KOPT-K1 (cell line): ENCODE results near the gene ZBED4.

ENCODE experiments used
- H3K27ac ChIP-seq: fragments of 200-600 bp; sonication (generic); 2 replicates; pipeline ENCODE4 v1.5.1; 2016; ENCODE audit warnings: antibody characterized with exemption, mild to moderate bottlenecking, low read depth, low read length; ENCODE audit not compliant: poor library complexity, severe bottlenecking
- H3K36me3 ChIP-seq: fragments of 200-600 bp; sonication (generic); 2 replicates; pipeline ENCODE4 v1.5.1; 2017; ENCODE audit warnings: antibody characterized with exemption, mild to moderate bottlenecking, low read length, moderate library complexity; ENCODE audit not compliant: insufficient read depth
- H3K9me3 ChIP-seq: fragments of 200-600 bp; sonication (generic); 2 replicates; pipeline ENCODE4 v1.5.1; 2017; ENCODE audit warnings: antibody characterized with exemption, low read length, mild to moderate bottlenecking; ENCODE audit not compliant: insufficient read depth, poor library complexity, severe bottlenecking

ZBED4 gene

GRCh38 chr22:49933236-49934159 is 79.9 kb downstream of the ZBED4 start:
- Histone ChIP-seq H3K36me3 (no peaks in the 10 kb centered on the region), H3K27ac (no peak overlapping the region), H3K9me3 (no peaks in the 10 kb centered on the region)

GRCh38 chr22:49934160-49934890 is 80.7 kb downstream of the ZBED4 start:
- H3K9me3 ChIP-seq: no peaks in the 10 kb centered on the region
- no peaks in the 10 kb centered on the region for H3K36me3 ChIP-seq
- peak overlapping the region; percentile 67 for H3K27ac ChIP-seq

- Histone ChIP-seq H3K36me3 (no peaks in the 10 kb centered on the region), H3K9me3 (no peaks in the 10 kb centered on the region), H3K27ac (peak overlapping the region; percentile 67)
These were observed 81.4 kb downstream of the ZBED4 start for GRCh38 chr22:49934891-49935557.

- peaks cover 1% of the 10 kb centered on the region for H3K9me3 ChIP-seq
- no peaks in the 10 kb centered on the region for H3K36me3 ChIP-seq
- H3K27ac ChIP-seq: no peak overlapping the region
These were observed 81.9 kb downstream of the ZBED4 start for GRCh38 chr22:49935561-49935960.

- Histone ChIP-seq H3K9me3 (peaks cover 9% of the 10 kb centered on the region), H3K27ac (peak overlapping the region; percentile 73), H3K36me3 (no peaks in the 10 kb centered on the region)
These were observed 82.7 kb downstream of the ZBED4 start for GRCh38 chr22:49936018-49936972.

GRCh38 chr22:49936973-49937757 is 83.5 kb downstream of the ZBED4 start:
- Histone ChIP-seq H3K27ac (peak overlapping the region; percentile 73), H3K36me3 (no peaks in the 10 kb centered on the region), H3K9me3 (peaks cover 11% of the 10 kb centered on the region)

- H3K36me3 ChIP-seq: no peaks in the 10 kb centered on the region
- H3K9me3 ChIP-seq: peaks cover 11% of the 10 kb centered on the region
- no peak overlapping the region for H3K27ac ChIP-seq
These were observed 84.3 kb downstream of the ZBED4 start for GRCh38 chr22:49937758-49938564.

GRCh38 chr22:49938565-49939136 is 85.0 kb downstream of the ZBED4 start:
- Histone ChIP-seq H3K36me3 (no peaks in the 10 kb centered on the region), H3K27ac (no peak overlapping the region), H3K9me3 (peaks cover 11% of the 10 kb centered on the region)
